NK-92 treated with Interleukin-12 subunit alpha and Interleukin-12 subunit beta, amount 100 ng/mL, for 24 hours (cell line): ENCODE data around the gene FTH1.

Experiments used
- DNase-seq: peaks from one replicate; lab custom pipeline; 2025; lab: John Stamatoyannopoulos, UW

The FTH1 gene

GRCh38 chr11:61948505-61948904 lies 18.9 kb downstream of the FTH1 start:
- DNase-seq = no peak

GRCh38 chr11:61947486-61948210 lies 19.8 kb downstream of the FTH1 start:
- DNase-seq = peak; percentile 46

GRCh38 chr11:61946894-61947293 lies 20.5 kb downstream of the FTH1 start:
- no peak for DNase-seq

- DNase-seq = no peak
Observed at GRCh38 chr11:61945191-61945590, 22.2 kb downstream of the FTH1 start.

- DNase-seq = no peak
Observed at GRCh38 chr11:61940466-61940865, 27.0 kb downstream of the FTH1 start.

GRCh38 chr11:61935861-61936260 lies 31.6 kb downstream of the FTH1 start:
- no peak for DNase-seq

GRCh38 chr11:61930933-61931332 lies 36.5 kb downstream of the FTH1 start:
- DNase-seq = no peak

- no peak for DNase-seq
Observed at GRCh38 chr11:61928606-61929005, 38.8 kb downstream of the FTH1 start.

- DNase-seq = no peak
Observed at GRCh38 chr11:61927501-61927900, 39.9 kb downstream of the FTH1 start.

- no peak for DNase-seq
Observed at GRCh38 chr11:61926235-61926634, 41.2 kb downstream of the FTH1 start.

- DNase-seq = no peak
Observed at GRCh38 chr11:61925736-61926135, 41.7 kb downstream of the FTH1 start.

- no peak for DNase-seq
Observed at GRCh38 chr11:61924064-61924455, 43.4 kb downstream of the FTH1 start.

GRCh38 chr11:61923166-61924063 lies 44.0 kb downstream of the FTH1 start:
- no peak for DNase-seq

- DNase-seq = no peak
Observed at GRCh38 chr11:61922539-61922938, 44.9 kb downstream of the FTH1 start.

- DNase-seq = no peak
Observed at GRCh38 chr11:61921446-61921845, 46.0 kb downstream of the FTH1 start.

- DNase-seq = no peak
Observed at GRCh38 chr11:61919705-61920631, 47.5 kb downstream of the FTH1 start.

GRCh38 chr11:61918938-61919704 lies 48.3 kb downstream of the FTH1 start:
- DNase-seq = no peak

- DNase-seq = no peak
Observed at GRCh38 chr11:61918251-61918937, 49.0 kb downstream of the FTH1 start.

- DNase-seq = no peak
Observed at GRCh38 chr11:61917334-61918109, 49.9 kb downstream of the FTH1 start, which contains the start of gene RAB3IL1. Gene RAB3IL1 (minus strand): TSS chr11:61917566. CDS start chr11:61917367, 199 bp downstream.
